NB4 (cell line): ENCODE results near the gene VGLL4.

ENCODE experiments used
- MAX ChIP-seq: IDR thresholded peaks from 2 replicates; pipeline ENCODE4 v1.6.1; 2011; ENCODE audit warnings: low read depth, low read length
- TF ChIP-seq, protein P1 (sequence below): IDR thresholded peaks from one replicate; pipeline ENCODE4 v1.5.1; 2012; ENCODE audit warnings: low read depth, low read length

DNA sequence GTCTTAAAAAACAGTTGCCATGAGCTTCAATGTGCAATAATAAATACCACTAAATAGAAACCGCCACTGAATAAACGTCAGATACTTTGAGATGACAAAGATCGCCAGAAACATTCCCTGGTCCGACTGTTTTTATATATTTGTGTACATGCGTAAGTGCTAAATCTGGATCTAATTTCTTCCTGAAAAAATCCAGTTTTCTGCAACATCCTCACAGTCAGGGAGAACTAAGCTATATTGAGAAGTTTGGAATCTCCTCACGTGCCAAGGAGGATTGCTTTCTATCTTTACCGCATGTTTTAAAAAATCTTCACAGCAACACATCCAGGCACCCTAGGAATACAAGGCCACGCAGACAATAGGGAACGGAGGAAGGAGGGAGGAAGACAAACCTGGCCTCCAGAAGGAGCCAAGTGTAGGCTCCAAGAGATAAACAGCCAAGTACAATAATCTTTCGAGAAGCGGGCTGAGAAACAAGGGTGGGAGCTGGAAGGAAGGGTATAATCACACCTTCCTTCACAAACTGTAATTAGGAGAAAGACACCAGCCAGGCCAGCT, 5.7 kb downstream of the VGLL4 start:
- TF ChIP-seq, protein P1, sequence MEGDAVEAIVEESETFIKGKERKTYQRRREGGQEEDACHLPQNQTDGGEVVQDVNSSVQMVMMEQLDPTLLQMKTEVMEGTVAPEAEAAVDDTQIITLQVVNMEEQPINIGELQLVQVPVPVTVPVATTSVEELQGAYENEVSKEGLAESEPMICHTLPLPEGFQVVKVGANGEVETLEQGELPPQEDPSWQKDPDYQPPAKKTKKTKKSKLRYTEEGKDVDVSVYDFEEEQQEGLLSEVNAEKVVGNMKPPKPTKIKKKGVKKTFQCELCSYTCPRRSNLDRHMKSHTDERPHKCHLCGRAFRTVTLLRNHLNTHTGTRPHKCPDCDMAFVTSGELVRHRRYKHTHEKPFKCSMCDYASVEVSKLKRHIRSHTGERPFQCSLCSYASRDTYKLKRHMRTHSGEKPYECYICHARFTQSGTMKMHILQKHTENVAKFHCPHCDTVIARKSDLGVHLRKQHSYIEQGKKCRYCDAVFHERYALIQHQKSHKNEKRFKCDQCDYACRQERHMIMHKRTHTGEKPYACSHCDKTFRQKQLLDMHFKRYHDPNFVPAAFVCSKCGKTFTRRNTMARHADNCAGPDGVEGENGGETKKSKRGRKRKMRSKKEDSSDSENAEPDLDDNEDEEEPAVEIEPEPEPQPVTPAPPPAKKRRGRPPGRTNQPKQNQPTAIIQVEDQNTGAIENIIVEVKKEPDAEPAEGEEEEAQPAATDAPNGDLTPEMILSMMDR, result no peak
- no peak for TF ChIP-seq MAX
